Measurements from ENCODE around the gene DHRSX. TPM values are rescaled to one million over a fixed set of nuclear protein-coding genes. Genes with fewer than 3 reads are reported as not detected.
"Not testable (repeated sequence)": the region's sequence is repeated elsewhere in the genome, so short reads cannot be mapped to it uniquely, and the experiment has no call there.

Gene DHRSX
- polyA plus RNA-seq, 1 donor, result 11.3 TPM

DNA sequence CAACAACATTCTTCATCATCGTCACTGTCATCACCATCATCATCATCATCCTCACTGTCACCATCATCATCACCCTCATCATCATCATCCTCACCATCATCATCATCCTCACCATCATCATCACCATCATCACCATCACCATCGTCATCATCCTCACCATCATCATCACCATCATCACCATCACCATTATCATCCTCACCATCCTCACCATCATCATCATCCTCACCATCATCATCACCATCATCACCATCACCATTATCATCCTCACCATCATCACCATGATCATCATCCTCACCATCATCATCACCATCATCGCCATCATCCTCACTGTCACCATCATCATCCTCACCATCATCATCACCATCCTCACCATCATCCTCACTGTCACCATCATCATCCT, 18.9 kb upstream of the DHRSX start:
- not testable (repeated sequence) for DNase-seq (ENCODE audit: low read depth)

DNA sequence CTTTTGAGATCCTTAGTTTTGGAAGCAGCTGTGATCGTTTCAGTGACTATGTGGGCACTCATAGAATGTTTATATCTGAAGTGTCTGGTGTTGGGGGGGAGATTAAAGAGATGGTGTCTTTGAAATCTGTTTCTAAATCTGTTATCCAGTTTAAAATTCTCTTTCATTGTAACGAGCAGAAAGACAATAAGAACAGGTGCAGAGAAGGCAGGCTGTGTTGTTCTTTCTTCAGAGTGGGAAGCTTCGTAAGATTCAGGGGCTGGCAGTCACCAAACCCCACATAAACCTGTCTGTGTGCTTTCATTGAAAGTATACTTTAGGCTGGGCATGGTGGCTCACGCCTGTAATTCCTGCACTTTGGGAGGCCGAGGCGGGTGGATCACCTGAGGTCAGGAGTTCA, 16.3 kb upstream of the DHRSX start:
- DNase-seq (ENCODE audit: low read depth), result no peak

DNA sequence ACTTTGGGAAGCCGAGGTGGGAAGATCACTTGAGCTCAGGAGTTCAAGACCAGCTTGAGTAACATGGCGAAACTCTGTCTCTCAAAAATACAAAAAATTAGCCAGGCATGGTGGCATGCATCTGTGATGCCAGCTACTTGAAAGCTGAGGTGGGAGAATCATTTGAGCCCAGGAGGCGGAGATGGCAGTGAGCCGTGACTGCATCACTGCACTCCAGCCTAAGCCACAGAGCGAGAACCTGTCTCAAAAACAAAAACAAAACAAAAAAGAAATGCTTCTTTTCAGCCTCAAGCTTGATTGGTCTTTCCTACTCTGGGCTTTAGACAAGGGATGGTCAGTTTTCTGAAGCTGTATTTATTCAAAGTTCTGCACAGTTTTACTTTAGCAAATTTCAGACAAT, 15.8 kb upstream of the DHRSX start:
- DNase-seq (ENCODE audit: low read depth), result no peak

DNA sequence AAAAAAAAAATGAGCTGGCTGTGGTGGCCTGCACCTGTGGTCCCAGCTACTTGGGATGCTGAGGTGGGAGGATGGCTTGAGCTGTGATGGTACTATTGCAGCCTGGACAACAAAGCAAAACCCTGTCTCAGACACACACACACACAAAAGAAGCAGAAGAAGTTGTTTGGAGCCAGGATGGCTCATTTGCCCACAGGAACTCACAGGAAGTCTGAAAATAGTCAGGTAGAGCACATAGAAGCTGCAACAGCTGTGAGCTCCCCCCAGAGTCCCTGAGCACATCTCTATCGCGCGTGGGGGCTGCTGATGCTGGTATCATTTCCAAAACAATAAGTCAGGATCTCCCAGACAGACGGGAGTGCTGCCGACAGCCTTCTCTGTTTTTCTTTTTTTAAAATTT, 13.4 kb upstream of the DHRSX start:
- DNase-seq (ENCODE audit: low read depth), result no peak

DNA sequence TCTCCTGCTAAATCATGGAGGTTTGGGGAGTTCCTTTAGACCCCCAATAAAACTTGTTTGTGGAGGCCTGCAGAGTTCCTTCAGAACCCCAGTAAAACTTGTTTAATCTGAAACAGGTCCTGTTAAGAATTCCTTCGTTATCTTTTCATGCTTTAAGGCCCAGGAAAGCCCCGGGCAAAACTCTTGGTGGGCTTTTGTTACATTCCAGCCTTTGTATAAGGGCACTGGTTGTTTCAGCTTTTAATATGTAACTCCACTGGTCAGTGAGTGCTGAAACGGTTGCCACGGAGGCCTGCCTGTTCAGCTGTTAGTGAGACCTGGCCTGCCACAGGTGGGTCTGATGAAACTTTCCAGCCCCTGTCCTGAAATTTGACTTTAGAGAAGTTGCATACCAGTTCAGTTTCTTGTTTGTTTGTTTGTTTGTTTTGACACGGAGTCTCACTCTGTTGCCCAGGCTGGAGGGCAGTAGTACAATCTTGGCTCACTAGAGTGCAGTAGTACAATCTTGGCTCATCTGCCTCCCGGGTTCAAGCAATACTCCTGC, 12.4 kb upstream of the DHRSX start:
- DNase-seq (ENCODE audit: low read depth), result no peak

DNA sequence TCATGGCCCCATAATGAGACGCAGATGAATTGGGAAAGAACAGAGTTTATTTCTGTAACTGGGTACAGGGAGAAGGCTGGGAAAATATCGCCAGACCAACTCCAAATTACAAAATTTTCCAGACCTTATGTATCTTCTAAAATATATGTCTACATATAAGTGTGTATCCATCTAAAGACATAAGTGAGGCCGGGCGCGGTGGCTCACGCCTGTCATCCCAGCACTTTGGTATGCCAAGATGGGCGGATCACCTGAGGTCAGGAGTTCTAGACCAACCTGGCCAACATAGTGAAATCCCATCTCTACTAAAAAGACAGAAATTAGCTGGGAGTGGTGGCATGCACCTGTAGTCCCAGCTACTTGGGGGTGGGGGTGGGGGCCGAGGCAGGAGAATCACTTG, 11.7 kb upstream of the DHRSX start:
- no peak for DNase-seq (ENCODE audit: low read depth)

DNA sequence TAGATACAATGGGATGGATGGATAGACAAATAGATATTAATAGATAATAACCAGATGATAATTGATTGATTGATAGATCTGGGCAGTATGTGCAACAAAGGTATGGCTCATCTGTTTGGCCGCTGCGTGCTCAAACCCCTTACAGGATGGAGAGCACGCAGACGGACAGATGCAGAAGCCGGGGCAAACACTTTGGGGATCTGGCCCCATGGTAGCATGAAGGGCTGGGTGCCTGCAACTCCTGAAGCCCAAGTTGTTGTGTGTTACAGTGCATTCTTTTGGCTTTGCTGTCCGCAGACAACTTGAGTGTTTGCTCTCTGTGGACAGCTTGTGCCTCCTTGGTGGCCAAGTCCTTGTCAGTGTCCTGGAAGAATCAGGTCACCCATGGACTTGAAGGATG, 10.6 kb upstream of the DHRSX start:
- no peak for DNase-seq (ENCODE audit: low read depth)

DNA sequence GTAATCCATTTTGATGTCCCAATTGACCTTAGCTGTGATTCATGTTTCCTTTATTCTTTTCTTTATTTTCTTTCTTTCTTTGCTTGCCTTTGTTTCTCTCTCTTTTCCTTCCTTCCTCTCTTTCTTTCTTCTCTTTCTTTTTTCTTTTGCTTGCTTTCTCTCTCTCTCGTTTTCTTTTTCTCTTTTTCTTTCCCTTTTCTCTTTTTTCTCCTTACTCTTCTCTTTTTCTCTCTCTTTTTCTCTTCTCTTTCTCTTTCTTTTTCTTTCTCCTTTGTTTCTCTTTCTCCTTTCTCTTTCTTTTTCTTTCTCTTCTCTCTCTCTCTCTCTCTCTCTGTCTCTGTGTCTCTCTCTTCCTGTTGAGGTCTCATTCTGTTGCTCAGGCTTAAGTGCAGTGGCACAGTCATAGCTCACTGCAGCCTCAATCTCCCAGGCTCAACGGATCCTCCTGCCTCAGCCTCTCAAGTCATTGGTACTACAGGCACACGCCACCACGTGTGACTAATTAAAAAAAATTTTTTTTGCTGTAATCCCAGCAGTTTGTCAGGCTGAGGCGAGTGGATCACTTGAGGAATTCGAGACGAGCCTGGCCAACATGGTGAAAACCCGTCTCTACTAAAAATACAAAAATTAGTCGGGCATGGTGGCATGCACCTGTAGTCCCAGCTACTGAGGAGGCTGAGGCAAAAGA, 8.0 kb upstream of the DHRSX start:
- no peak for DNase-seq (ENCODE audit: low read depth)

DNA sequence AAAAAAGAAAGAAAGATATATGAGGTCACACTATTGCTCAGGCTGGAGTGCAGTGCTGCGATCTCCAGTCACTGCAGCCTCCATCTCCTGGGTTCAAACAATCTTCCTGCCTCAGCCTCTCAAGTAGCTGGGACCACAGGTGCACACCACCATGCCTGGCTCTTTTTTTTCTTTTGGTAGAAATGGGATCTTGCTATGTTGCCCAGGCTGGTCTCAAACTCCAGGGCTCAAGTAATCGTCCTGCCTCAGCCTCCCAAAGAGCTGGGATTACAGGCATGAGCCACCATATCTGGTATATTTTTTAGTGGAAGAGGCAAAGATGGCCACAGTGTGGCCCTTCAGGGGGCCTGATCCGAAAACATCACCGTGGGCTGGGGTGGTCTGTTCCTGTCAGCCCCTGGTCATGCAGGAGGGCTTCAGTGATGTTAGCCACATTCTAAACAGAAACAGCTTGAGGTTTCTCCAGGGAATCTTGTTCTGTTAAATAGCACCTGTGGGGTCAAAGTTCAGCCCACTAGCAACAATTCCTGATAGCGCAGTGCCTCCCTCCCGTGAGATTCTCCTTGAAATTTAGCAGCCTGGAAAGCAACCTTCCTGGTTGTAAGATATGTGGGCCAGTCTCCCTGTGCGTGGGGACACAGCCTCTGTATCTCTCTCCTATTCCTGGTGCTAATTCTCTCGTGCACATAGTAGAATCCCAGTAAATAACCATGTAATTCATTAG, 7.3 kb upstream of the DHRSX start:
- no peak for DNase-seq (ENCODE audit: low read depth)

DNA sequence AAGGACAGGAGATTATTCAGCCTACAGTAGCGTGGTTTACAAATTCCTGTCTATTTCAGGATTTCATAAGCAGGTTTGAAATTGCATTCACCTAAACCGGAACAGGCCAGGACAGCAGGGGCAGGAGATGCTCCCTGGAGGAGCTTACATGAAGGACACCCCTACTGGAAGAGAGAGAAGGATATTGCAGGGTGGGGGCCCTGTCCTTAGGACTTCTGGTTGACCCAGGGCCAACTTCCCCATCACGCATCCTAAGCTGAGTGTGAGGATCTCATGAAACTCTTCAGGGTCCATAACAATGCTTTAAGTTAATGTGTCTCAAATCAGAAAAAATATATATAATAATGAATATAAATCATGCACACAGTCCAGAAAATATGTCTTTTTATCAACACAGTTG, 6.4 kb upstream of the DHRSX start:
- DNase-seq (ENCODE audit: low read depth), result no peak

DNA sequence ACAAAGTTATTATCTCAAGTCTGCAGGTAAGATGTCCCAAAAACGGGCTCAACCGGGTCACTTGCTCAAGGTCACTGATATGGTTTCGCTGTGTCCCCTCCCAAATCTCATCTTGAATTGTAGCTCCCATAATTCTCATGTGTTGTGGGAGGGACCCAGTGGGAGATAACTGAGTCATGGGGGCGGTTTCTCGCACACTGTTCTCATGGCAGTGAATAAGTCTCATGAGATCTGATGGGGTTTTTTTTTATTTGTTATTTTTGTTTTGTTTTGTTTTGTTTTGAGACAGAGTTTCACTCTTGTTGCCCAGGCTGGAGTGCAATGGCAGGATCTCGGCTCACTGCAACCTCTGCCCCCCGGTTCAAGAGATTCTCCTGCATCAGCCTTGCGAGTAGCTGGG, 4.6 kb upstream of the DHRSX start:
- not testable (repeated sequence) for DNase-seq (ENCODE audit: low read depth)

DNA sequence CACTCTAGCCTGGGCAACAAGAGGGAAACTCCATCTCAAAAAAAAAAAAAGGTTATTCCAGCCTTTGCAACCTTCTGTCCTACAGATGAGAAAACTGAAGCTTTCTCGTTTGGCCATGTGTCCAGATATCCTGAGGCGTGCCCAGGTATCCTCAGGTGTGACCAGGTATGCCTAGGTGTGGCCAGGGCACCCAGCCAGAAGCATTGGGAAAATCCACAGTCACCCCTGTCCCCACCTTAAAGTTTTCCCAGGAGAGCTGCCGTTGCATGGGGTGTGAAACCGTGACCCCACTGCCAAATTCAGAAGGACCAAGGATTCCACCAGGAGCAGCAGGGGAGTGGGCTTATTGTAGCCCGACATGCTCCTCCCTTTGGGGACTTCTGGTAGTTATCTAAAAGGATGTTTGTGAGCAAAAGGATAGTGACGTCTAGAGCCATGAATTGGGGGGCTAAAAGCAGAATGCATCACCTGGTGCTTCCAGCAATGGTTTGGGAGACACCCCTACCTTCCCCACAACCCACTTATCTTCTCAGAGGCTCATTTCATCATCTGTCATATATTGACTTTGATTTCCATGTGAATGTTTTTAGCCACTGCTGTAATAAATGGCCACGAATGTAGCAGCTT, 4.0 kb upstream of the DHRSX start:
- DNase-seq (ENCODE audit: low read depth), result no peak

DNA sequence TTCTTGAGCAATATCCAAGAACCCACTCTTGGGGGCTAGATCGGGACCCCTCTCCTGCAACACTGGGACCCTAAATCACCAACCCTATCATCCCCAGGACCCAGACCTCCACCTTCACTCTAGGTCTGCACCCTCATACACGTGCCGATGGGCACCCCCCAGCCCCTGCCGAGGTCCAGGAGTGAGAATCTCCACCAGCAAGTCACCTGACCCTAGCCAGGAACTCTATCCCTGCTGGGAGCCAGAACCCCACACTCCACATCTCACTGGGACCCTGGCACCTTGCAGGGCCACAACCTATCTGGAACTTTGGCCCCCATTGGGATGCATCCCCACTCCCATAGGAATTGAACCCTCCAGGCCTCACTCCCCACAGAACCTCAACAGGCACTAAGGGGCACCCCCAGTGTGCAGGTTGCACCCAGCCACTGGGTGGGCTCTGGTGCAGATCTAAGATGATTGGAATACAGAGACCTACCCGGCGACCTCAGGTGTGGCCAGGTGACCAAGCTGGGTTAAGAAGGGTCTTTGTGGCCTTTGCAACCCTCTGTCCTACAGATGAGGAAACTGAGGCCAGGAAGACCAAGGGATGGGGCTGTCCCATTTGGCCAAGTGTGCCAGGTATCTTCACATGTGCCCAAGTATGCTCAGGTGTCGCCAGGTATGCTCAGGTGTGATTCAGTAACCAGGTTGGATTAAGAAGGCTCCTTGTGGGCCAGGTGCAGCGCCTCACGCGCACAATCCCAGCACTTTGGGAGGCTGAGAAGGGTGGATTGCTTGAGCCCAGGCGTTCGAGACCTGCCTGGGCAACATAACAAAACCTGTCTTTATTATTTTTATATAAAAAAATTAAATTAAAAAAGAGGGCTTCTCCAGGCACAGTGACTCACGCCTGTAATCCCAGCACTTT, 3.1 kb upstream of the DHRSX start:
- DNase-seq (ENCODE audit: low read depth), result no peak

DNA sequence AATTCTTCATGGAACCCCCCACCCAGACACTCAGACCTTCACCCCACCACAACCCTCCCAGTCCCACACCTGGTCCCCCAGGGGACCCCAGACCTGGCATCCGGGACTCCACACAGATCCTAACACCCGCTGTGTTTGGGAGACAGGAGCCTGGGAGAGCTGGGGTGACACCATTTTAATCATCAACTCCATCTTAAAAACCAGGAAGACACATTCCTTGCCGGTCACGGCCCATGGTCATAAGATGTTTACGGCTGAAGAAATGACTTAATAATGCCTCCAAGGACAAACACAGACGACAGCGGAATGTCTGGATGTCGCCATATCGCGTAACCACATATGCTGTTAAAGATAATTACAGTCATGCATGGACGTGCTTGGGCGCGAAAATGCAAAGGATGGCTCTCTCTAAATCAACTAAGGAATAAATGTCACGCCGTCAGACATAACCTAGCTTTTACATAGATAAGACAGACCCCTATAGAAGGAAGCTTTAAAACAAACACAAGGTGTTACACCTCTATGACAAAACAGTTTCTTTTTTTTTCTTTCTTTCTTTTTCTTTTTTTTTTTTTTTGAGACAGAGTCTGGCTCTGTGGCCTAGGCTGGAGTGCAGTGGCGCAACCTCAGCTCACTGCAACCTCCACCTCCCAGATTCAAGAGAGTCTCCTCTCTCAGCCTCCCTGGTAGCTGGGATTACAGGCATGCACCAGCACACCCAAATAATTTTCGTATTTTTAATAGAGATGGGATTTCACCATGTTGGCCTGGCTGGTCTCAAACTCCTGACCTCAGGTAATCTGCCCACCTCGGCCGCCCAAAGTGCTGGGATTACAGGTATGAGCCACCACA, 2.1 kb upstream of the DHRSX start:
- no peak for DNase-seq (ENCODE audit: low read depth)

DNA sequence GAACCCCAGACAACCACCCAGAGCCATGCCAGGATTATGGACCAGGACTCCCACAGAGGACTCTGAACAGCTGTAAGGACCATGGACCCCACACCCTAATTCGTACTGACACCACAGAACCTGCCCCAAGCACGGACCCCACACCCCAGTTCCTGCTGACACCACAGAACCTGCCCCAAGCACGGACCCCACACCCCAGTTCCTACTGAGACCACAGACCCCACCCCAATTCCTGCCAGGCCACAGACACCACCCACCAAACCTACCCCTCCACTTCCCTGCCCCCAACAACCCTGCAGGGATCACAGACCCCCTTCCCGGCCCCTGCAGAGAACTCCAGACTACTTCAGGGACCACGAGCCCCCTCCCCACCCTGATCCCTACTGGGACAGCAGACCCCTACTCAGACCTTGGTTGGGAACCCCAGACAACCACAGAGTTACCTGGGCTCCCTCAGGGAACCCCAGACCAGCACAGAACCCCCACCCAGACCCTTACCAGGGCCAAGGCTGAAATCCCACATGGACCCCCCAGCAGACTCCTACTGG, 1.4 kb upstream of the DHRSX start:
- DNase-seq (ENCODE audit: low read depth), result no peak

DNA sequence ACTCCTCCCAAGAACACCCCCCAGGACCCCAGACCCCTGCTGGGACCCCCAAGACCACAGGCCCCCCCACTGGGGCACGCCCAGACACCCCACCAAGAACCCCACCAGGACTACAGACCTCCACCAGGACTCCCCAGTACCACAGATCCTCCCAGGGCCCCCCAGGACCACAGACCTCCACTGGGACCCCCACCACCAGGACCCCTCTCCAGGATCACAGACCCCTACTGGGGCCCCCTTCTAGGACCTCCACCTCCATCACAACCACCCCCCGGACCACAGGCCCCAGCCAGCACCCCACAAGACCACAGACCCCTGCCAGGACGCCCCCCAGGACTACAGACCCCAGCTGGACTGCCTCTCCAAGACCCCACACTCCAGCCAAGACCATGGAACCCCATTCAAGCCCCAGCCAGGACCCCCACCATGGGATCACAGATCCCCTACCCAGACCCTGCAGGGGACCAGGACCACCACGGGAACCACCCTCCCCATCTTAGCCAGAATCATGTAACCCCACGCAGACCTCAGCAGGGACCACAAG, 855 bp upstream of the DHRSX start:
- no peak for DNase-seq (ENCODE audit: low read depth)

DNA sequence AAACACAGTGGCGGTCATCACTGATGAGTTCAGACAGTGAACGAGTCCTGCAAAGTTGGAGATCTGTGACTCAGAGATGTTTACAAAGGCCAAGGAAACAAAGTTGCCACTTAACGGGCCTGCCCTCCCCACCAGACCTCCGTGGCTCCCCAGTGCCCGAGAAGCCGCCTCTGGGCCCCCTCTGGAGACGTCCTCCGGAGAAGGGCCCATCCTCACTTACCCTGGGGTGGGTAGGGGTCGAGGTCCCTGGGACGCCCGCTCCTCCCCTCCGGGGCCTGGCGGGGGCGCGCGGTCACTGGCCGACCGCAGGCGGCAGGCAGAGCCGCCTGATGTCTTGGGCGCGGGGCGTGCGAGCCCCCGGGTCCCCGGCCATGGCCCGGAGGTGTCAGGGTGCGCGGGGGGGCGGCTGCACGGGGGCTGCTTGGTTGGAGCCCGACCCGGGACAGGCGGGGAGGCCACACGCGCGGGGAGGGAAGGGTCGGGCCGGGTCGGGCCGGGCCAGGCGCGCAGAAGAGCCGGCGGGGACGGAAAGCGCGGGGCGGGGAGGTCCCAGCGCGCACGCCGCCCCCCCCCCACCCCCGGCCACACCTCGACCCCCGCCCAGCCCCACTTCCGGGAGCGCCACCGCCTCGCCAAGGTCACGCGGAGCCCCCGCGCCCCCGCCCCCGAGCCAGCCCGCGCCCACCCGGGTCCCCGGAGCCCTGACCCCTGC, 529 bp downstream of the DHRSX start:
- no peak for DNase-seq (ENCODE audit: low read depth)

DNA sequence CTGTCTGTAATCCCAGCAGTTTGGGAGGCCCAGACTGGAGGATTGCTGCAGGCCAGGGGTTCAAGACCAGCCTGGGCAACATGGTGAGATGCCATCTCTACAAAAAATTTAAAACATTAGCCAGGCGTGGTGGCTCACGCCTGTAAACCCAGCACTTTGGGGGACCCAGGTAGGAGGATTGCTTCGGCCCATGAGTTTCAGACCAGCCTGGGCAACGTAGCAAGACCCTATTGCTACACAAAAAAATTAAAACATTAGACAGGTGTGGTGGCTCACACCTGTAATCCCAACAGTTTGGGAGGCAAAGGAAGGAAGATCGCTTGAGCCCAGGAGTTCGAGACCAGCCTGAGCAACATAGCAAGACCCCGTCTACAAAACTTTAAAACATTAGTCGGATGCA, 1.3 kb downstream of the DHRSX start:
- no peak for DNase-seq (ENCODE audit: low read depth)

DNA sequence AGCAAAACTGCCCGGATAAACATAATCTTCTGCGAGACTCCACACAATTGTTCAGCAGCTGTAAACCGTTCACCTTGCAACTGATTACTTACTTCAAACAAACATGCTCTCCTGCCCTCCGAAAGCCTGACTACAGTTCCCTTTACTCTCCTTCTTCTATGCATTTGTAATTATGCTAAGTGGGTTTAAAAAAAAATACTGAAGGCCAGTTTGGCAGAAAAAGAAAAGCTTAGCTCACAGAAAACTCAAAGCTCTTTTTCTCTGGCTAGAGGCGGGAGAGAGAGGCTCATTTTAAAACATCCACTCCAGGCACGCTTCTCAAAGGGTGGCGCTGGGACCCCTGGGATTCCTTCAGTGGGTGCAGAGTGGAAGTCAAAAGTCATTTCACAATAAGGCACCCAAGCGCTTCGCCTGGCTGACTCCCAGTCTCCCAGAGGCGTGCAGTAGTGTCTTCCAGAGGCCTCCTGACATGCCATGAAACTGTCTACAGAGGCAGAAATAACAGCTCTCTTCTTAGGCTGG, 1.9 kb downstream of the DHRSX start:
- no peak for DNase-seq (ENCODE audit: low read depth)

All from forelimb muscle (tissue), 1 donor.